HG03442 (cell line): Measurements from ENCODE around the gene ACAP3.

ENCODE experiments used
- ATAC-seq: cut with Tn5 transposase; IDR thresholded peaks from one replicate; pipeline ENCODE4 v1.9.1; 2021; ENCODE audit warnings: mild to moderate bottlenecking, moderate library complexity; ENCODE audit not compliant: unreplicated experiment

Gene ACAP3

GRCh38 chr1:1345860-1346500 lies 38.2 kb upstream of the ACAP3 start:
- ATAC-seq, result no peak

DNA sequence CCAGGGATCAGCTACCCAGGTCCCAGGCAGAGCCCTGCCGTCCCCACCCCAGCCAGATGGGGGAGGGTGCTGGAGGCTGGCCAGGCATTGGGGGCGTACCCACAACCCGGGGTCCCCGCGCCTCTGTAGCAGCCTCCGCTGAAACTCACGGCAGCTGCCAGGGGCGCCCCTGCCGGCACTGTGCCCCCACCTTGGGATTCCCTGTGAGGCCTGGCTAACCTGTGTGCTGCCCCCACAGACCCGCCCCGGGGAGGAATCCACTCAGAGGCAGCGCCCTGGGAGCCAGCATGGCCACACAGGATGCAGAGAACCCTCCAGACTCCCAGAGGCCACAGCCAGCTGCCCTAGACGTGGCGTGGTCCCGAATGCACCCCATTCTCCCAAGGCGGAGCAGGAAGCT lies 37.7 kb upstream of the ACAP3 start:
- ATAC-seq, result no peak

GRCh38 chr1:1344655-1345361 lies 37.1 kb upstream of the ACAP3 start:
- no peak for ATAC-seq

- no peak for ATAC-seq
Observed at GRCh38 chr1:1343811-1344421, 36.2 kb upstream of the ACAP3 start.

DNA sequence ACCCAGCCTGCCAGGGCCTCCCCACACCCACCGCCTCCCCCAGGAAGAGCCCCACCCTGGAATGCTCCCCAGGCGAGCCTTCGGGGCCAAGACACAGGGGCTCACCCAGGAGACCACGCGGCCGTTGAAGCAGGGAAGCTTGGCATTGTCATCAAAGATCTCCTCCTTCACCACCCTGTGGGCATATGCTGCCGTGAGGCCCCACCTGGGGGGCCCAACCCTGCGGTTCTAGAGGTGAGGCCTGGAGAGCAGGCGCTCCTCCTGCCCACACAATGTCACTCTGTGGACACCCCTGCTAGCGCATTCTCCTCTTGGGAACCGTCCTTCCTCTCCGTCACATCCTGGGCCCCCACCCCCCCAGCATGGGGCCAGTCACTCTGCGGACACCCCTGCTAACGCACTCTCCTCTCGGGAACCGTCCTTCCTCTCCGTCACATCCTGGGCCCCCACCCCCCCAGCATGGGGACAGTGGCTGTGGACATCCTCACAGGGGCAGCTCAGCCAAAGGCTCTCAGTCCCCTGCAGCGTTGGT lies 34.9 kb upstream of the ACAP3 start:
- no peak for ATAC-seq

GRCh38 chr1:1342061-1342562 lies 34.4 kb upstream of the ACAP3 start:
- no peak for ATAC-seq

GRCh38 chr1:1341549-1342021 lies 33.9 kb upstream of the ACAP3 start:
- ATAC-seq, result no peak

- no peak for ATAC-seq
Observed at GRCh38 chr1:1340791-1341548, 33.2 kb upstream of the ACAP3 start.

DNA sequence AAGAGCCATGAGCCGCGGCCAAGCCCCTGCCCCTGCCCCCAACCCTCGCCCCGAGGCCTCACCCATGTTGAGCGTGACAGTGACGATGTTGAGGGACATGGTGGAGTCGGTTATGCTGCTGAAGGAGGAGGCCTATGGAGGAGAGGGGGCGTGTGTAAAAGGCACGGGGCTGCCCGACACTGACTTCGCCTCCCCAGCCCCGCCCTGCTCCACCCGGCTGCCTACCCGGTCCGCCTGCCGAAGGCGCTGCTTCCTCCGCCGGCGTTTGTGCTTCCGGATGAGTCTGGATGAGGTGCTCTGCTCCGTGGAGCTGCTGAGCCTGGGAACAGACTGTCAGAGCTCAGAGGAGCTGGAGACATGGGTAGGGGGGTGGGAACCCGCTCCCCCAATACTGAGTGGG lies 32.5 kb upstream of the ACAP3 start:
- ATAC-seq, result no peak

DNA sequence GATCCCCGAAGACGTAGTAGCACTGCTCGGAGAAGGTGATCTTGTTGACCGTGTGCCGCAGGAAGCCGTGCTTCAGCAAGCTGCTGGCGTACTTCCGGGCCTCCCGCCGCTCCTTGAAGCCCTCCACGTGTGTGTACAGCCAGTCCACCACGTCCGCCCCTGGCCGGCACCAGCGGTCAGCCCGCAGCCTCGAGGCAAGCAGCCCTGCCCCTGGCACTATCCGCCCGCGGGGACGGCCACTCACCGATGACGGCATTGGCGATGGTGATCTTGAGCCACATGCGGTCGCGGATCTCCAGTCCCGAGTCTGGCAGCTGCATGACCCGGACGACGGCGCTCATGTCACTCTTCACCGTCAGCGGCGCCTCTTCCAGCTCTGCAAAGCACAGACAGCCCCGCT lies 30.5 kb upstream of the ACAP3 start:
- ATAC-seq, result no peak

GRCh38 chr1:1337793-1338147 lies 30.0 kb upstream of the ACAP3 start:
- ATAC-seq, result no peak

- ATAC-seq, result no peak
Observed at GRCh38 chr1:1336931-1337792, 29.4 kb upstream of the ACAP3 start.

DNA sequence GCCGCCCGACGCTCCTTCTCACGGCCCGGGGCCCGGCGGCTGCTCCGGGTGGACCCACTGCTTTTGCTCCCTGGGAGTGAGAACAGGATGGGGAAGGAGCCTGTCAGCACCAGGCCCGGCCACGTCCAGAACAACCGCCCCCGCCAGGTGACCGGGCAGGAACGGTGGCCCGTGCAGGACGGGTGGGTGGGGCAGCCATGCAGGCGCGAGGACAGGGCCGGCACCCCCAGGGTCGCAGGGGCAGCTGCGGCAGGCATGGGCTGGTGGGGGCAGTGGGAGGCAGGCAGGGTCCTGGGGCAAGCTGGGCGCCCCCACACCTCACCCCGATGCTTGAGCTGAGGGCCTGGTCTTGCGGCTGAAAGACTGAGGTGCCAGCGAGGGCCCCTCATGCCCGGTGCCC lies 28.7 kb upstream of the ACAP3 start:
- ATAC-seq, result no peak

DNA sequence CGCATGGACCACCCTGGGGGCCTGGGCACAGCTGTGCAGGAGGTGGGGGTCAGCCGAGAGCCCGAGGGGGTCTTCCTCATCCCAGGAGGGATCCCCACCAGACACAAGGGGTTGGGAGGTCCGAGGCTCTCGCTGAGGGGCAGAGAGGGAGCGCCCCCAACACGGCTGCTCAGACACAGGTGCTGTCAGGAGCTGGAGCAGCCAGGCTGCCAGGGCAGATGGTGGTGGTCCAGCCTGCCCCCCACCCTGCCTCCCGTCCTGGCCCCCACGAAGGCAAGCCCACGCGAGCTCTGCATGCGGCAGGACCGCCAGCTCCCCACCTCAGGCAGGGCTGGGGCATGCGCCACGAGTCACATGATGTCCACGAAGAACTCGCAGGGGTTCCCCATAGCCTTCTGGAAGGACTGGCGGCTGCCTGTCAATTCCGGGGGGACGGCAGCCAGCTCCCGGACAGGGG lies 28.1 kb upstream of the ACAP3 start:
- ATAC-seq, result no peak

- ATAC-seq, result no peak
Observed at GRCh38 chr1:1335283-1335682, 27.6 kb upstream of the ACAP3 start.

GRCh38 chr1:1334835-1335234 lies 27.1 kb upstream of the ACAP3 start:
- no peak for ATAC-seq

DNA sequence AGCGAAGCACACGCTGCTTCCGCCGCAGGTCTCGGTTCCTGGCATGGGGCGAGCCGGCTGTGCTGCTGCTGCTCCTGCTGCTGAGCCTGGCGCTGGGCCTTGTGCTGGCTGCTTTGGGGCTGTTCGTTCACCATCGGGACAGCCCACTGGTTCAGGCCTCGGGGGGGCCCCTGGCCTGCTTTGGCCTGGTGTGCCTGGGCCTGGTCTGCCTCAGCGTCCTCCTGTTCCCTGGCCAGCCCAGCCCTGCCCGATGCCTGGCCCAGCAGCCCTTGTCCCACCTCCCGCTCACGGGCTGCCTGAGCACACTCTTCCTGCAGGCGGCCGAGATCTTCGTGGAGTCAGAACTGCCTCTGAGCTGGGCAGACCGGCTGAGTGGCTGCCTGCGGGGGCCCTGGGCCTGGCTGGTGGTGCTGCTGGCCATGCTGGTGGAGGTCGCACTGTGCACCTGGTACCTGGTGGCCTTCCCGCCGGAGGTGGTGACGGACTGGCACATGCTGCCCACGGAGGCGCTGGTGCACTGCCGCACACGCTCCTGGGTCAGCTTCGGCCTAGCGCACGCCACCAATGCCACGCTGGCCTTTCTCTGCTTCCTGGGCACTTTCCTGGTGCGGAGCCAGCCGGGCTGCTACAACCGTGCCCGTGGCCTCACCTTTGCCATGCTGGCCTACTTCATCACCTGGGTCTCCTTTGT lies 26.0 kb upstream of the ACAP3 start:
- ATAC-seq, result no peak

DNA sequence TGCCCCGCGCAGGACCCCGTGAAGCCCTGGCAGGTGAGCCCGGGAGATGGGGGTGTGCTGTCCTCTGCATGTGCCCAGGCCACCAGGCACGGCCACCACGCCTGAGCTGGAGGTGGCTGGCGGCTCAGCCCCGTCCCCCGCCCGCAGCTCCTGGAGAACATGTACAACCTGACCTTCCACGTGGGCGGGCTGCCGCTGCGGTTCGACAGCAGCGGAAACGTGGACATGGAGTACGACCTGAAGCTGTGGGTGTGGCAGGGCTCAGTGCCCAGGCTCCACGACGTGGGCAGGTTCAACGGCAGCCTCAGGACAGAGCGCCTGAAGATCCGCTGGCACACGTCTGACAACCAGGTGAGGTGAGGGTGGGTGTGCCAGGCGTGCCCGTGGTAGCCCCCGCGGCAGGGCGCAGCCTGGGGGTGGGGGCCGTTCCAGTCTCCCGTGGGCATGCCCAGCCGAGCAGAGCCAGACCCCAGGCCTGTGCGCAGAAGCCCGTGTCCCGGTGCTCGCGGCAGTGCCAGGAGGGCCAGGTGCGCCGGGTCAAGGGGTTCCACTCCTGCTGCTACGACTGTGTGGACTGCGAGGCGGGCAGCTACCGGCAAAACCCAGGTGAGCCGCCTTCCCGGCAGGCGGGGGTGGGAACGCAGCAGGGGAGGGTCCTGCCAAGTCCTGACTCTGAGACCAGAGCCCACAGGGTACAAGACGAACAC lies 25.2 kb upstream of the ACAP3 start:
- ATAC-seq, result no peak
